ENCODE results near the gene TAB2. TPM values are rescaled to one million over a fixed set of nuclear protein-coding genes. Genes with fewer than 3 reads are reported as not detected.
"Not testable (repeated sequence)": the region's sequence is repeated elsewhere in the genome, so short reads cannot be mapped to it uniquely, and the experiment has no call there.

The TAB2 gene
- total RNA-seq, 1 experiment from 2014 or later: 38.1 TPM

DNA sequence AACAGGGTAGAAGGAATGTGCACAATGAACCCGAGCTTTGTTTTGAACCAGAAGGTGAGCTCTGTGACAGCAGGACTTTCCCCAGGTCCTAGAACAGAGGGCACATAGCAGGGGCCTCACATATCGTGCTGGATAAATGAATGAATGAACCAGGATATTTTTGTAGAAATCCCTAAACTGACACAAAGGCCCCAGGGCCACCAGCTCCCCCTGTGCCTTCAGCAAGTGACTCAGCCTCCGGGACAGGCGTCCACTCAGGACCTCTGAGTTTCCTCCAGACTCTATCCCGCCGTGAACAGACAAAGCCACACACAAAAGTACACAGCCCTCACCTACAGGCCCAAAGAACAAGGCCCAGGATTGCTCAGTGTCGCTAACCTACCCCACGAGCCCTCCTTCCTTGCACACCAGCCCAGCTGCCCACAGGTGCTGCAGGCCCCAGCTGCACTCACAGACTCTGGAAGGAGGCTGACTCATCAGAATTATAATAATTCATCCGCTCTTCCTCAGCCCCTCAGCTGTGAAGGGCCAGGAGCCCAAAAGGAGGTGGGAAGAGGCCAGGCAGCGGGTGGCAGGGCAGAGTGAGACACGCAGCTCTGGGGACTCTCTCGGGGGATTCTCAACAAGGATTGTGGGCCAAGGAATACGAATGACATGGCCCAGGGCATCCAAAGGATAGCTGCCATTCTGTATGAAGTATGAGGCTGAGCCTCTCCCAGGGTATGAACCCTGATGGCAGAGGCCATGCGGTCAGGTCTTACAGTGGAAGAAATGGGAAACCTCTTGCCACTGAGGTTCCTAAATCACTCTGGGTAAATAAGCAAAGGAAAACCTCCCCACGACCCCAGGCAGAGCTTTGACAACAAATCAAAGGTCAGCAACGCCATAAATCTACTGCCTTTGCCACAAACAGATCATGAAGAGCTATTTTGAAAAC is 123.5 kb downstream of the TAB2 start:
- CTCF ChIA-PET: no interaction called here
- no TSS peak for BruUV-seq (replicated peaks)
- Mint-ChIP-seq H3K4me3 (ENCODE audit: low read depth, unreplicated experiment) (no peak overlapping the region), H3K27ac (ENCODE audit: unreplicated experiment) (no peak overlapping the region), H3K9me3 (ENCODE audit: low read depth, unreplicated experiment) (no peaks in the 10 kb centered on the region), H3K36me3 (ENCODE audit: insufficient read depth, unreplicated experiment) (no peaks in the 10 kb centered on the region), H3K27me3 (ENCODE audit: unreplicated experiment) (no peaks in the 10 kb centered on the region), H3K4me1 (ENCODE audit: low read depth, unreplicated experiment) (no peaks in the 10 kb centered on the region)
- no peak for DNase-seq
- intact Hi-C loops (cut with micrococcal nuclease; ENCODE audit: unreplicated experiment): no loop called here
- TF ChIP-seq, protein P1, sequence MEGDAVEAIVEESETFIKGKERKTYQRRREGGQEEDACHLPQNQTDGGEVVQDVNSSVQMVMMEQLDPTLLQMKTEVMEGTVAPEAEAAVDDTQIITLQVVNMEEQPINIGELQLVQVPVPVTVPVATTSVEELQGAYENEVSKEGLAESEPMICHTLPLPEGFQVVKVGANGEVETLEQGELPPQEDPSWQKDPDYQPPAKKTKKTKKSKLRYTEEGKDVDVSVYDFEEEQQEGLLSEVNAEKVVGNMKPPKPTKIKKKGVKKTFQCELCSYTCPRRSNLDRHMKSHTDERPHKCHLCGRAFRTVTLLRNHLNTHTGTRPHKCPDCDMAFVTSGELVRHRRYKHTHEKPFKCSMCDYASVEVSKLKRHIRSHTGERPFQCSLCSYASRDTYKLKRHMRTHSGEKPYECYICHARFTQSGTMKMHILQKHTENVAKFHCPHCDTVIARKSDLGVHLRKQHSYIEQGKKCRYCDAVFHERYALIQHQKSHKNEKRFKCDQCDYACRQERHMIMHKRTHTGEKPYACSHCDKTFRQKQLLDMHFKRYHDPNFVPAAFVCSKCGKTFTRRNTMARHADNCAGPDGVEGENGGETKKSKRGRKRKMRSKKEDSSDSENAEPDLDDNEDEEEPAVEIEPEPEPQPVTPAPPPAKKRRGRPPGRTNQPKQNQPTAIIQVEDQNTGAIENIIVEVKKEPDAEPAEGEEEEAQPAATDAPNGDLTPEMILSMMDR (IDR thresholded peaks at IDR 0.05; ENCODE audit: unreplicated experiment): no peak

- Mint-ChIP-seq H3K4me3 (ENCODE audit: low read depth, unreplicated experiment) (no peak overlapping the region), H3K27ac (ENCODE audit: unreplicated experiment) (no peak overlapping the region), H3K27me3 (ENCODE audit: unreplicated experiment) (no peaks in the 10 kb centered on the region), H3K9me3 (ENCODE audit: low read depth, unreplicated experiment) (no peaks in the 10 kb centered on the region), H3K4me1 (ENCODE audit: low read depth, unreplicated experiment) (no peaks in the 10 kb centered on the region), H3K36me3 (ENCODE audit: insufficient read depth, unreplicated experiment) (no peaks in the 10 kb centered on the region)
- CTCF ChIA-PET: no interaction called here
- intact Hi-C loops (cut with micrococcal nuclease; ENCODE audit: unreplicated experiment): no loop called here
- BruUV-seq (replicated peaks): no TSS peak
- no peak for DNase-seq
- TF ChIP-seq, protein P1 (IDR thresholded peaks at IDR 0.05; ENCODE audit: unreplicated experiment): no peak
Observed at GRCh38 chr6:149441740-149442139, 124.2 kb downstream of the TAB2 start.

- H3K9me3 Mint-ChIP-seq (ENCODE audit: low read depth, unreplicated experiment): no peaks in the 10 kb centered on the region
- H3K4me3 Mint-ChIP-seq (ENCODE audit: low read depth, unreplicated experiment): no peak overlapping the region
- H3K27ac Mint-ChIP-seq (ENCODE audit: unreplicated experiment): no peak overlapping the region
- intact Hi-C loops (cut with micrococcal nuclease; ENCODE audit: unreplicated experiment): no loop called here
- CTCF ChIA-PET: no interaction called here
- DNase-seq: no peak
- TF ChIP-seq, protein P1 (IDR thresholded peaks at IDR 0.05; ENCODE audit: unreplicated experiment): no peak
- no peaks in the 10 kb centered on the region for H3K36me3 Mint-ChIP-seq (ENCODE audit: insufficient read depth, unreplicated experiment)
- H3K27me3 Mint-ChIP-seq (ENCODE audit: unreplicated experiment): no peaks in the 10 kb centered on the region
- H3K4me1 Mint-ChIP-seq (ENCODE audit: low read depth, unreplicated experiment): no peaks in the 10 kb centered on the region
- BruUV-seq (replicated peaks): no TSS peak
Observed at GRCh38 chr6:149443411-149444181, 126.1 kb downstream of the TAB2 start.

DNA sequence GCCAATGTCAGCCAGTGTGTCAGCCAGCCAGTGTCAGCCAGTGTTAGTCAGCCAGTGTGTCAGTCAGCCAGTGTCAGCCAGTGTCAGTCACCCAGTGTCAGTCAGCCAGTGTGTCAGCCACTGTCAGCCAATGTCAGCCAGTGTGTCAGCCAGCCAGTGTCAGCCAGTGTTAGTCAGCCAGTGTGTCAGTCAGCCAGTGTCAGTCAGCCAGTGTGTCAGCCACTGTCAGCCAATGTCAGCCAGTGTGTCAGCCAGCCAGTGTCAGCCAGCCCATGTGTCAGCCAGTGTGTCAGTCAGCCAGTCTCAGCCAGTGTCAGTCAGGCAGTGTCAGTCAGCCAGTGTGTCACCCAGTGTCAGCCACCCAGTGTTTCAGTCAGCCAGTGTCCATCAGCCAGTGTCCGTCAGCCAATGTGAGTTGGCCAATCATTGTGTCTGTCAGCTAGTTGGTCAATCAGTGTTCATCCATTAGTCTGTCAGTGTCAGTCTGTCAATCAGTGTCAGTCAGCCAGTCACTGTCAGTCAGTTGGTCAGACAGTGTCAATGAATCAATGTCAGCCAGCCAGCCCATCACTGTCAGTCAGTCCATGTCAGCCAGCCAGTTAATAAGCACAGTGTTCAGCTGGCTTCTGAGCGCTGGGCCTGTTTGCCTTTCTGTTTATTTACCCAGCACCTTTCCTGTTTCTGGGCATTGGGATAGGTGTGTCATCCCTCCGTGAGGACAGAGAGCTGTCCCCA is 127.0 kb downstream of the TAB2 start:
- DNase-seq; H3K4me1 Mint-ChIP-seq (ENCODE audit: low read depth, unreplicated experiment); H3K9me3 Mint-ChIP-seq (ENCODE audit: low read depth, unreplicated experiment); BruUV-seq (replicated peaks); intact Hi-C loops (cut with micrococcal nuclease; ENCODE audit: unreplicated experiment); H3K4me3 Mint-ChIP-seq (ENCODE audit: low read depth, unreplicated experiment); H3K27me3 Mint-ChIP-seq (ENCODE audit: unreplicated experiment); H3K27ac Mint-ChIP-seq (ENCODE audit: unreplicated experiment); CTCF ChIA-PET; H3K36me3 Mint-ChIP-seq (ENCODE audit: insufficient read depth, unreplicated experiment): not testable (repeated sequence)

Measured in Calu3 (cell line).